CD4-positive, alpha-beta T cell (primary cell): ENCODE results near the gene FGGY. TPM values are rescaled to one million over a fixed set of nuclear protein-coding genes. Genes with fewer than 3 reads are reported as not detected.

ENCODE experiments used
- ATAC-seq: fragments of 200-7000 bp; cut with Tn5 transposase; one replicate; pipeline ENCODE4 v1.10.0; 2022; ENCODE audit warnings: mild to moderate bottlenecking; ENCODE audit not compliant: poor library complexity
- CTCF ChIA-PET: fragments of 350-600 bp; sonication (Branson Sonifier 250); formaldehyde crosslinking; loops from one replicate; lab custom pipeline; 2021; ENCODE audit warnings: antibody characterized with exemption, inconsistent platforms; lab: Charles Lee
- POLR2A ChIA-PET: fragments of 350-600 bp; sonication (Branson Sonifier 250); formaldehyde crosslinking; loops from one replicate; lab custom pipeline; 2021; ENCODE audit warnings: antibody characterized with exemption, inconsistent platforms; lab: Charles Lee
- DNase-seq, 14 experiments: peaks; one replicate each; pipeline ENCODE4 v3.0.0-alpha.2; 2013 to 2020; ENCODE audit warnings: mixed read lengths in 2 of 14
- H3K27ac ChIP-seq, 2 donors: one replicate each; pipeline versions ENCODE4 v1.5.1 to v1.7.0; 2013; ENCODE audit warnings: low read length in 2 of 2, low read depth in 1 of 2, mild to moderate bottlenecking in 1 of 2
- H3K27me3 ChIP-seq, 2 experiments: 1 replicate in 1 of 2; 2 replicates in 1 of 2; pipeline versions ENCODE4 v1.6.1 to v1.7.0; 2013; ENCODE audit warnings: low read length in 2 of 2, control low read depth in 1 of 2, mild to moderate bottlenecking in 1 of 2, moderate library complexity in 1 of 2; ENCODE audit not compliant: insufficient read depth in 2 of 2, control insufficient read depth in 1 of 2
- H3K36me3 ChIP-seq: one replicate; pipeline ENCODE4 v1.6.1; 2013; ENCODE audit warnings: low read length, control low read depth; ENCODE audit not compliant: insufficient read depth
- H3K4me1 ChIP-seq: one replicate; pipeline ENCODE4 v1.6.1; 2013; ENCODE audit warnings: low read length, control low read depth; ENCODE audit not compliant: insufficient read depth
- H3K4me3 ChIP-seq: one replicate; pipeline ENCODE4 v1.5.1; 2013; ENCODE audit warnings: mild to moderate bottlenecking, low read length, moderate library complexity
- H3K9me3 ChIP-seq, 2 experiments: 1 replicate in 1 of 2; 2 replicates in 1 of 2; pipeline versions ENCODE4 v1.6.1 to v1.7.0; 2013; ENCODE audit warnings: low read length in 2 of 2, mild to moderate bottlenecking in 2 of 2, control low read depth in 1 of 2, moderate library complexity in 1 of 2; ENCODE audit not compliant: control insufficient read depth in 1 of 2, insufficient read depth in 1 of 2
- H3K27ac Mint-ChIP-seq: one replicate; pipeline ENCODE4 v1.8.0; 2020; ENCODE audit warnings: mixed read lengths
- H3K27me3 Mint-ChIP-seq: one replicate; pipeline ENCODE4 v1.8.0; 2021; ENCODE audit warnings: mixed read lengths
- H3K36me3 Mint-ChIP-seq: one replicate; pipeline ENCODE4 v1.8.0; 2021; ENCODE audit warnings: low read depth, mixed read lengths
- H3K4me1 Mint-ChIP-seq: one replicate; pipeline ENCODE4 v1.8.0; 2021; ENCODE audit warnings: low read depth, mixed read lengths
- H3K4me3 Mint-ChIP-seq: one replicate; pipeline ENCODE4 v1.8.0; 2020; ENCODE audit warnings: mild to moderate bottlenecking, mixed read lengths
- H3K9me3 Mint-ChIP-seq: one replicate; pipeline ENCODE4 v1.8.0; 2020; ENCODE audit warnings: mixed read lengths
- intact Hi-C, 2 experiments: fragments of 100-400 bp; cut with DNase I in 1 of 2; cut with micrococcal nuclease in 1 of 2; formaldehyde crosslinking; loops; one replicate each; pipeline versions ENCODE4 v1.15.1 to v1.9.0; 2023 to 2025; cut with DNase I, micrococcal nuclease
- total RNA-seq, 174 experiments: library from RNA in 2 of 174; stranded (reverse) in 2 of 174; gene quantifications; one replicate each; pipeline ENCODE4 v1.2.3 and lab custom pipeline; 2021 to 2026
- TF ChIP-seq, protein P1 (sequence below): fragments of 200-600 bp; IDR thresholded peaks from one replicate; pipeline ENCODE4 v1.8.0; 2022; ENCODE audit warnings: antibody characterized with exemption, mild to moderate bottlenecking

The FGGY gene
- total RNA-seq, 2 experiments from 2014 or later: 9.5 to 10.0 TPM

DNA sequence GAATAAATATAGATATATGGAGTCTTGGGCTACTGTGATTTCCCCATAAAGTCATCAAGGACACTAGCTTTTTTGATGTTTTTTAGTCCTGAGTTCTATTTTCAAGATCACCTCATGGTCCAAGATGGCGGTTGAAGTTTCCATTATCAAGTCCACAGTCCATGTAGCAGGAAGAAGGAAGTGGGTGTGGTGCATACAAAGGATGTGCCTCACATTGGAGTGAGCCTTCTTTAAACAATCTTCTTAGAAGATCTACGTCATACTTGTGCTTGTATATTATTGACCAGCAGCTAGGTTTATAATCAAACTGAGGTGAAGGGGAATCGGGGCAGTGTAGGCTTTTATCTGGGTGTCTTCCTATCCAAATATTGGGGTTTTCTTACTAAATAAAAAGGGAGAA lies 93.4 kb downstream of the FGGY start:
- intact Hi-C loops: no loop called here
- TF ChIP-seq, protein P1, sequence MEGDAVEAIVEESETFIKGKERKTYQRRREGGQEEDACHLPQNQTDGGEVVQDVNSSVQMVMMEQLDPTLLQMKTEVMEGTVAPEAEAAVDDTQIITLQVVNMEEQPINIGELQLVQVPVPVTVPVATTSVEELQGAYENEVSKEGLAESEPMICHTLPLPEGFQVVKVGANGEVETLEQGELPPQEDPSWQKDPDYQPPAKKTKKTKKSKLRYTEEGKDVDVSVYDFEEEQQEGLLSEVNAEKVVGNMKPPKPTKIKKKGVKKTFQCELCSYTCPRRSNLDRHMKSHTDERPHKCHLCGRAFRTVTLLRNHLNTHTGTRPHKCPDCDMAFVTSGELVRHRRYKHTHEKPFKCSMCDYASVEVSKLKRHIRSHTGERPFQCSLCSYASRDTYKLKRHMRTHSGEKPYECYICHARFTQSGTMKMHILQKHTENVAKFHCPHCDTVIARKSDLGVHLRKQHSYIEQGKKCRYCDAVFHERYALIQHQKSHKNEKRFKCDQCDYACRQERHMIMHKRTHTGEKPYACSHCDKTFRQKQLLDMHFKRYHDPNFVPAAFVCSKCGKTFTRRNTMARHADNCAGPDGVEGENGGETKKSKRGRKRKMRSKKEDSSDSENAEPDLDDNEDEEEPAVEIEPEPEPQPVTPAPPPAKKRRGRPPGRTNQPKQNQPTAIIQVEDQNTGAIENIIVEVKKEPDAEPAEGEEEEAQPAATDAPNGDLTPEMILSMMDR: no peak
- no peaks in the 10 kb centered on the region for H3K4me1 ChIP-seq
- Mint-ChIP-seq H3K4me3 (no peak overlapping the region), H3K4me1 (peaks cover 11% of the 10 kb centered on the region), H3K27ac (no peak overlapping the region), H3K27me3 (no peaks in the 10 kb centered on the region), H3K9me3 (no peaks in the 10 kb centered on the region), H3K36me3 (no peaks in the 10 kb centered on the region)
- no peak overlapping the region for H3K4me3 ChIP-seq
- H3K36me3 ChIP-seq: no peaks in the 10 kb centered on the region
- ATAC-seq (no peak), DNase-seq (no peak)
- no peaks in the 10 kb centered on the region for H3K9me3 ChIP-seq
- no peak overlapping the region for H3K27ac ChIP-seq
- CTCF ChIA-PET: no interaction called here
- POLR2A ChIA-PET: no interaction called here
- H3K27me3 ChIP-seq: no peaks in the 10 kb centered on the region

DNA sequence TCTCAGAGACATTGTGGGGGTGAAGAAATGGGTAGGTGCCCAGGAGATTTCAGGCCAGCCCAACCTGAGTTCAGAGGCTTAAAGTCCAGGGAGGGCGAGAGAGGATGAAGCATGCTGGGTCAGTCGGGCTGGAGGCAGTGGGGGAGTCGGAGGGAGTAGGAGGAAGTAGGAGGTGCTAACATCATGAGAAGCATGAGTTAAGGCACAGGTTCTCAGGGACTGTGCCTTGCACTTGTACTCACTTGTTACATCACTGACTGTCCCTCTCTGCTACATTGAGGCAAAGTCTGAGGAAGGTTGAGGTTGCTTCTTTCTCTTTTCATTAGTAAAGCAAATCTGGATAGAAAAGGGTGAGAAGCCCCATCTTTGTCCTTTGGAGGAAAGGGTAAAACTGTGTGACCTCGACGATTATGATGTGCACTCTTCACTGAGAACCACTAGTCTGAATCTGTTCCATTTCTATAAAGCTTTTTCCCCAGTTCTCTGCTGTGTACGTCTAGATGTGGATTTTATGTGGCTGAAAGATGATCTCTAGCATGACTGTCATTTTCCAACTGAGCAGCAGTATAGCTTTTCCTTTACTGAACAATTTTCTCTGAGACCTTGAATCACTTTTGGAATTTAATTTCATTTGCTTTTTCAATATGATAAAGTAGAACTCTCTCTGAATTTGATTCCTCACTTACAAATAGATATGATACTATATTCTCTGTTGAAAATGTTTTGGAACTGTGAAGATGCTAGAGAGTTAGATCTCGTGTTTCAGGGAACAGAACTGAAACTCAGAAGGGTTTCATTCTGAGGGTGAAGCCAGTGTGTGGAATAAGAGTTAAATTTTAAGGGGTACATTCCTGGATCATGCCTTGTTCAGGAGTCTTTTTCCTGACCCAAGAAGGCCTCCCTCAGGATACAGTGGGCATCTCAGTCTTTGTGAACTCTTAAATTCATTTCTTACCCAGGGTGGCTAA lies 94.6 kb downstream of the FGGY start:
- no peak for ATAC-seq
- intact Hi-C loops: no loop called here
- H3K4me3 Mint-ChIP-seq: no peak overlapping the region
- POLR2A ChIA-PET: no interaction called here
- H3K36me3 Mint-ChIP-seq: no peaks in the 10 kb centered on the region
- Histone ChIP-seq H3K27me3 (no peaks in the 10 kb centered on the region), H3K9me3 (no peaks in the 10 kb centered on the region), H3K36me3 (no peaks in the 10 kb centered on the region), H3K27ac (no peak overlapping the region), H3K4me1 (no peaks in the 10 kb centered on the region), H3K4me3 (no peak overlapping the region)
- peaks cover 11% of the 10 kb centered on the region for H3K4me1 Mint-ChIP-seq
- CTCF ChIA-PET: no interaction called here
- TF ChIP-seq, protein P1: no peak
- DNase-seq: no peak
- H3K27ac Mint-ChIP-seq: no peak overlapping the region
- H3K9me3 Mint-ChIP-seq: no peaks in the 10 kb centered on the region
- no peaks in the 10 kb centered on the region for H3K27me3 Mint-ChIP-seq

DNA sequence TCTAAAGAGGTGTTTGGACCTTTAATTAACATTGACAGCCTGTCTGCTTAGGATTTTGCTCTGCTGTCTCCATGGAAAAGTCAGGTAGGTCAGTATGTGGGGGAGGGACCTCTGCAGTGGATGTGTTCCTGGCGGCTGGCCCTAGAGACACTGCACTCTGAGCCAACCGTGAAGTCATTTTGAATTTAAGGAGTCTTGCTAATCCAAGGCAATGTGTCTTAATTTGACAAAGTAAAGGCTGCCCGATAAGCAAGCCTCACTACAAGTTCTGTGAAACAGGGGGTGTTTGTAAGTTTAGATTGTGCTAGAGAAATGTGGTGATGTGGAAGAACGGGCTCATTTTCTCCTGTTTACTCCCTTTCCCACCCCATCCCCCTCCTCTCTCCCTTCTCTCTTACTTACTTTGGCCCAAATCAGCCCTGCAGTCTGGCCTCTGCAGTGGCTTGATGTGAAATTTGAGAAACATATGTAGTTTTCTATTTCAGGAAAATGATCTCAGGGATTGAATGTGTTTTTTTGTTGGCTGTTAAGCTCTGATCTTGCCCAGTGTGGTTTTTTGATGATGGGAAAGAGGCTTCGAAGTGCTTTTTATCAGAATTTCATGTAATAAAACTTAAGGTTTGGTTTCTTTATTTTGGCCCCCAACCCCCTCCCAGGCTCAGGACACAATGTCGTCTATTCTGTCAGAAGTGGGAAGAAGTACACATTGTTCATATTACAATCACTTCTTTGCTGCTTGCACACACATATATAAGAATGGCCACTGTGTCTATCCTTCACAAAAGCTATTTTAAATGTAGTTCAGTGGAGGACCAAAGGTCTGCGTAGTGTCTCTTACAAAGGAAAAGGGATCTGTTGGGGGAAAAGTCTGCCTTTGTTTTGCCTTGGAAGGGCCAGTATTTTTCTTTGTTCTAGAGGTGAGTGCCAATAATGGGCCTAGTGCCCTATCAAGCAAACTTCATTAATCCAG lies 96.6 kb downstream of the FGGY start:
- H3K27me3 ChIP-seq: no peaks in the 10 kb centered on the region
- no peaks in the 10 kb centered on the region for H3K36me3 ChIP-seq
- peaks cover 11% of the 10 kb centered on the region for H3K4me1 Mint-ChIP-seq
- H3K36me3 Mint-ChIP-seq: no peaks in the 10 kb centered on the region
- ChIA-PET CTCF (no interaction called here), POLR2A (no interaction called here)
- H3K27ac ChIP-seq: no peak overlapping the region
- H3K4me3 Mint-ChIP-seq: no peak overlapping the region
- H3K9me3 ChIP-seq: no peaks in the 10 kb centered on the region
- intact Hi-C loops: no loop called here
- H3K27me3 Mint-ChIP-seq: no peaks in the 10 kb centered on the region
- ATAC-seq: no peak
- no peak overlapping the region for H3K27ac Mint-ChIP-seq
- no peaks in the 10 kb centered on the region for H3K9me3 Mint-ChIP-seq
- no peaks in the 10 kb centered on the region for H3K4me1 ChIP-seq
- TF ChIP-seq, protein P1: no peak
- H3K4me3 ChIP-seq: no peak overlapping the region
- no peak for DNase-seq
